GM04503 (cell line): Measurements from ENCODE around the gene TMC8.
"Not testable (repeated sequence)": the region's sequence is repeated elsewhere in the genome, so short reads cannot be mapped to it uniquely, and the experiment has no call there.

Experiments
- DNase-seq: peaks from one replicate; pipeline ENCODE4 v3.0.0-alpha.2; 2012; ENCODE audit warnings: low read depth

Gene TMC8

DNA sequence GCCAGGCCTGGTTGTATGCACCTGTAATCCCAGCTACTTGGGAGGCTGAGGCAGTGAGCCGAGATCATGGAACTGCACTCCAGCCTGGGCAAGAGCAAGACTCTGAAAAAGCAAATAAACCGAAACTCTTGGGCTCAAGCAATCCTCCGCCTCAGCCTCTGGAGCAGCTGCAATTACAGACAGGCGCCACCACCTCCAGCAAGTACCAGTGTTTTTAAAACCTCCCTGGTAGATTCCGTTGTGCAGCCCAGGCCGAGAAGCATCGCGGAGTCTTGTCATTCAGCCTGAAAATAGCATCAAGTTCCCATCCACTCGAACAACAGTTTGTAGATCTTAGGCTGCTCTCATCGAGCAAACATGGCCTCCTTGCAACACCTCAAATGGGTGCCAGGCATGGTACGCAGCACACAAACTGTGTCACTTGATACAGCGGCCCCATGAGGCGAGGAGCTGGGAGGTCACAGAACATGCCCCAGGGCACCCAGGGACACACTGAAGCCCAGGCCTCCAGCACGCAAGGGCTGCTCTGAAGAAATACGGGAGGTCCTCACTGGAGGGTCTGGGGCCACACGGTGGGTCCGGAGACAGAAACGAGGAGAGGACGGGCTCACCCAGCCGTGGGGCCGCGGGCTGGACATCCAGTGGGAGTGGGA is 20.1 kb upstream of the TMC8 start:
- no peak for DNase-seq

DNA sequence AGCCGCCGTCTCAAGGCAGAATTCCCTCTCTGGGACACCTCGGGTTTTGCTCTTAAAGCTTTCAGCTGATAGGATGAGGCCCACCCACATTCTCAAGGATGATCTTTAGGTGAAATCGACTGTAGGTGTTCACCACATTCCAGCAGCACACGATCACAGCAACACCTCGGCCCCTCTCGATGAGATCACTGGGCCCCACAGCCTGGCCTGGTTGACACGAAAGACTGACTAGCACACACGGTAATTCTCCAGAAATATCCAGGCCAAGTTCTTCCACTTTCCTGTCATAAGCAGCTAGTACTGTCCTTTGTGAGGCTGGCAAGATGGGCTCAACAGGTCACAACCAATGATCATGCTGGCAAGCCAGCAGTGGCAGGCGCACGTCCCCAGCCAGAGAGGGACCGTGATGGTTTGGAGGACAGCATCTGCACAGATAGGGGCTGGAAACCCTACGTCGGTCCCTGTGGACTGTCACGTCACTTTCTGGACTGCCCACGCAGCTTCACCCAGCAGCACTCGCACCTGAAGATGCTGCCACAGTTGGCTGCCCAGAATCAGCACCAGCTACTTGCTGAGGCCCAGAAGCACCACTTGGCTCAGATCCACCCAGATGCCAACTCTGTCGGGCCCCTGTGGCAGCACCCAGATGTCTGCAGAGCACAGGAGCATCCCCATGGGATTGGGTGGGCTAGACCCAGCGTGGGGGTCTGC is 19.4 kb upstream of the TMC8 start:
- no peak for DNase-seq

DNA sequence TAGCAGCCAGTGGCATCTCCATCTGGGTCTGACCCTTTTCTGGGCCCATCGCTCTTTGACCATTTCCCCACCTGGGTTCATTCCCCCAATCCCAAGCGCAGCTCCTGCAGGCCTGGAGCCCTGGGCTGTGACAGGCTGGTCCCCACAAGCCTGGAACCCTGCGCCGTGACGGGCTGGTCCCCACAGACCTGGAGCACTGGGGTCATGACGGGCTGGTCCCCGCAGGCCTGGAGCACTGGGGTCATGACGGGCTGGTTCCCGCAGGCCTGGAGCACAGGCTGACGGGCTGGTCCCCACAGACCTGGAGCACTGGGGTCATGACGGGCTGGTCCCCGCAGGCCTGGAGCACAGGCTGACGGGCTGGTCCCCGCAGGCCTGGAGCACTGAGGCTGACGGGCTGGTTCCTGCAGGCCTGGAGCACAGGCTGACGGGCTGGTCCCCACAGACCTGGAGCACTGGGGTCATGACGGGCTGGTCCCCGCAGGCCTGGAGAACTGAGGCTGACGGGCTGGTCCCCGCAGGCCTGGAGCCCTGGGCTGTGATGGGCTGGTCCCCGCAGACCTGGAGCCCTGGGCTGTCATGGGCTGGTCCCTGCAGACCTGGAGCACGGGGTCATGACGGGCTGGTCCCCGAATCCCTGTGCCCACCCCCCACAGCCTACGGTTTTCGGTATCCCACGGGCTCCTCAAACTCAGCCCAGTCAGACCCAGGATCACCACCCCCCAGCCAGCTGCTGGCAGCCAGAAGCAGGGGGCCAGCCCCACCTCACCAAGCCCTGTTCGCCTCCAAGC is 18.6 kb upstream of the TMC8 start:
- DNase-seq, result no peak

DNA sequence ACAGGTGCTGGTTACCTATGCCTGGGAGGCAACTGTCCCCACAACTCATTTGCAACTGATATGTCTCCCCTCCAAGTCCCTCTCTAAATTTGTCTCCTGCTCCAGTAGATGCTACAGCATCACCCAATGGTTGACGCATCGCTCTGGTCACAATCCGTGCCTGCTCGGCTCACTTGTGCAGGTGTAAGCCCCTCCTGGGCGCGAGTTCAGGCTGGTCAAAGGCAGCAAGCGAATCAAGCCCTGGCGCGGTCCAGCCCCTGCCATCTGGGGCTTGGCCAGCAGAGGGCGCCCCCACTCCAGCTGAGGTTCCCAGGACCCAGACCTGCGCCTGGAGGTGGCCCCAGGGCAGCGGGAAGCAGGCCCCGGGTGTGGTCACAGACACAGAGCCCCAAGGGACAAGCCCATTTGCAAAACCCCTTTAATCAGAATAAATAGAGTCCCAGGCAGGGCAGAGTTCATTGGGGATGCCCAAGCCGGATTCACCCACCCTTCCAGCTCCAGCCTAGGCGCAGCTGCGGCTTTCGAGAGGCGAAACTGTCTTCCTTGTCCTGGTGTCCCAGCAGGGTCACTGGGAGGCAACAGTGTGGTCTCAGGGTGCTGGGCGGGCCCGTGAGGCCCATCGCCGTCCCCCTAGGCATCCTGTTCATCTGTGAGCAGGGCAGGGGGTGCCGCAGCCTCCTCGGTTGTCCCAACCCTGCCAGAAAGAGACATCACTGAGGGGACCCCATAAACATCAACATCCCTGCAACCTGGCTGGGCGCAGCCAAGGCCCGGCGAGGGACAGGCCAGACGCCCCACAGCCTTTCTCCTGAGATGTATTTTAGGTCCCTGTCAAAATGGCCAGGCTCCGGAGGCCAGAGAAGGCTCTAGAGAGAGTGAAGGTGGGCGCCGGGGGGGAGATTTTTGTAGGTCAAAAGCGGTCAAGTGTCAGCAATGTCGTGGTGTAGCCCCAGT is 17.8 kb upstream of the TMC8 start:
- DNase-seq, result no peak

DNA sequence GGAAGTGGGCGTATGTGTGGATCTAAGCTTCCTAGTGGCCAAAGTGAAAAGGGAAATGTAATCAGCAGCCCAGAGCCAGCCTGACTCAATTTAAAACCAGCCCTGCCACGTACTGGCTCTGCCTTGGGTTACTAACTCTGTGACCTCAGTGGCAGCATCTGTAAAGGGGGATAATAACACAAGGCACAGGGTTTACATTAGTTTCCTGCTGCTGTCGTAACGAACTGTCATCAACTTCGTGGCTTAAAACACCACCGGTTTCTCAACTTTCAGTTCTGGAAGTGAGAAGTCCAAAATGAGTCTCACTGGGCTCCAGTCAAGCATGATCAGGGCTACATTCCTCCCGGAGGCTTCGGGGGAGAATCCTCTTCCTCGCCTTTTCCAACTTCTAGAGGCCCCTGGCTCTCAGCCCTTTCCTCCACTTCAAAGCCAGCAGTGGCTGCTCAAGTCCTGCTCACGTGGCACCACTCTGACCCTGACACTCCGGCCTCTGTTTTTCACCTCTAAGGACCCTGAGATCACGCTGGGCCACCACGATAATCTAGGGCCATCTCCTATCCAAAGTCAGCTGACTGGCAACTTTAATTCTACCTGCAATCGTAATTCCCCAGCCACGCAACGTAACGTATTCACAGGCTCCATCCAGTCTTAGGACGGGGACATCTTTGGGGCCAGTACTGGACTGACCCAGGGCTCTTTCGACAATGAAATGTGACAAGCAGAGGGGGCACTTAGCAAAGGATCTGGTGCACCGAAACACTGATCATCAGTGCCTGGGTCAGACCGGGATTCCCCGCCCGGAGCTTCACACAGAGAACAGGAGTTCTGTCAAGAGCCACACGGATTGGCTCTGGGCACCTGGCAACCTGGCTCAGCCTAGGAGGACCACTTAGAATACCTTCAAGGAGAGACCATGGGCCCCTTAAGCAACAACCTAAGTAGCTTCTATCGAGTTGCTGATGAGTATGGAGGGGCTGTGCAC is 16.5 kb upstream of the TMC8 start:
- no peak for DNase-seq

DNA sequence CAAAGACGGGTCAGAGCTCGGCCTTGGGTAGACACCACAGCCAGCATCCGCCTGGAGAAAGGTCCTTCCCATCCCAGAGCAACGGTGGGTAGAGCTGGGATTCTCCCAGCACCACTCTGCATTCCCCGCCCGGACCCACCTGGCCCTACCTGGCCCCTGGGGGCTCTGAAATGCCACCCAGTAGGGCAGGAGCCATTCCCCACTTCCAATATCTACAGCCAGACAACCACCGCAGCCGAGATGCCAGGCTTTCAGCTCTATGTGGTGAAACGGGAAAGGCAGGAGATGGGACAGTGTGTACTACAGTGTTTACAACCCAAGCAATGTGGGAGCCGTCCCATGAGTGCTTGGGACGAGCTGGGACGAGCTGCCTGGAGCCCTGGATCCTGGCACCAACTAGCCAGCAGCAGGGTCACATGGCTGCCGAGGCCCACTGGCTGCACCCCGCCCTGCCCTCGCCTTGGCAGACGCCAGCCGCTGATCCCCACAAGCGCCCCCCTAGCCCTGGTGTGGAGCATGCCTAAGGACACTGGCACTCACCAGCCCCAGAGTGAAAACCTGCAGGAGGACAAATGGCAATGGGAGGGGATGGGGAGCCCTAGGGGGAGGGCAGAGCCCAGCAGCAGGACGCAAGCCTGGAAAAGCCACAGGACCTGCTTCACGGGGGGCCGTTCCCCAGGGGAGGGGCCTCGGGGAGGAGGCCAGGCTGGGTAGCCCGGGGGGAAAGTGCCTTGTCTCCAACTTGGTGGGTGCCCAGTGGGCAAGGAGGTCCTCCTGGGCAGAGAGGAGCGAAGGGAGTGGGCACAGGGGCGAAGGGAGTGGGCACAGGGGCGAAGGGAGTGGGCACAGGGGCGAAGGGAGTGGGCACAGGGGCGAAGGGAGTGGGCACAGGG is 15.5 kb upstream of the TMC8 start:
- DNase-seq, result no peak

DNA sequence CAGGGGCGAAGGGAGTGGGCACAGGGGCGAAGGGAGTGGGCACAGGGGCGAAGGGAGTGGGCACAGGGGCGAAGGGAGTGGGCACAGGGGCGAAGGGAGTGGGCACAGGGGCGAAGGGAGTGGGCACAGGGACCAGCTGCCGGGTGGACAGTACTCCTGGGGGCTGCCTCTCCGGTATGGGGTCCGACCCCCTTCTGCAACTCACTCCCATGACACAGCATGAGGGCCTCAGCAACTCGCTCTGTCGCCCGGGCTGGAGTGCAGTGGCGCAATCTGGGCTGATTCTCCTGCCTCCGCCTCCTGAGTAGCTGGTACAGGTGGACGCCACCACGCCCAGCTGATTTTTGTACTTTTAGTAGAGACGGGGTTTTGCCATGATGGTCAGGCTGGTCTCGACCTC is 14.8 kb upstream of the TMC8 start:
- DNase-seq, result not testable (repeated sequence)

DNA sequence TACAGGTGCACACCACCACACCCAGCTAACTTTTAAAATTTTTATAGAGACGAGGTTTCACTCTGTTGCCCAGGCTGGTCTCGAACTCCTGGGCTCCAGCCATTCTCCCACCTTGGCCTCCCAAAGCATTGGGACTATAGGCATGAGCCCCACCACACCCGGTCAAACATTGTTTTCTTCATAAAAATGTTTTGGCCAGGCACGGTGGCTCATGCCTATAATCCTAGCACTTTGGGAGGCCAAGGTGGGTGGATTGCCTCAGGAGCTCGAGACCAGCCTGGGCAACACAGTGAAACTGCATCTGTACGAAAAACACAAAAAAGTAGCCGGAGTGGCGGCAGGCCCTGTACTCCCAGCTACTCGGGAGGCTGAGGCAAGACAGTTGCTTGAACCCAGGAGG is 14.2 kb upstream of the TMC8 start:
- DNase-seq, result no peak

DNA sequence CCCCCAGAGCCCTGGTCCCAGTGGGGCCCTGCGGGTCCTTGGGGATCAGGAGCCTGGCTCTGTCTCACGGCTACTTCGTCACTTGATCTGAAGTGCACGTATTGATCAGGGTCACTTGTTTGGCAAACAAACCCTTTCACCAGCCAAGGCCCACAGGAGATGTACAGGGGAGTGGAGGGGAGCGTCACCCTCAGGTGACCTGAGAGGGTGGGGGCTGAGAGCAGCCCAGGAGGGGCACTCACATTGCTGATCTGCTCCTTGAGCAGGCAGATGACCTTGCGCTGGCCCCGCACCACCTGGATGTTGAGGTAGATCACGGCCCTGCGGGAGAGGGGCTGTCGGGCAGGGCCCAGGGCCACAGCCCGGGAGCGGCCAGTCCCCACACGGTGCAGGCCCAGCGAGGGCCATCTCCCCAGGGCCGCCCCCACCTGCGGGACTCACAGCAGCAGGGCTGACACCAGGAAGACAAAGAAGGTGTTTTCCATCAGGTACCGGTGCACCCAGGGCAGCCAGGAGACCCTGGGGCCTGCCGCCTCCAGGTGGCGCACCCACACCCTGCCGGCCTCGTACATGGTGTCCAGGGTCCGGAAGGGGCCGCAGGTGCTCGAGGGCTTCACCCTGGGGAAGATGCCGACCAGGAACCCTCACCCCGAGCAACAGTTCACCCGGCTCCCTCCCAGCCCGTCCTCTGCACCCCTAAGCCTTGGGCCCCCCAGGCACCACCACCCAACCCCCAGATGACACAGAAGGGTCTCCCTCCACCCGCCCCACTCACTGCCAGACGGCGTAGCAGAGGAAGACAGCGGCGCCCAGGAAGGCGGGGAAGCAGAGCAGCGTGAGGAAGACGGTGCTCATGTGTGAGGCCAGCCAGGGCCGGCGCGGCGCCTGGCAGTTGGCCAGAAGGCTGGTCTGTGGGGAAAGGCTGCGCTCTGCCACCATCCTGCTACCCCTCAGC is 13.3 kb upstream of the TMC8 start:
- DNase-seq, result no peak

DNA sequence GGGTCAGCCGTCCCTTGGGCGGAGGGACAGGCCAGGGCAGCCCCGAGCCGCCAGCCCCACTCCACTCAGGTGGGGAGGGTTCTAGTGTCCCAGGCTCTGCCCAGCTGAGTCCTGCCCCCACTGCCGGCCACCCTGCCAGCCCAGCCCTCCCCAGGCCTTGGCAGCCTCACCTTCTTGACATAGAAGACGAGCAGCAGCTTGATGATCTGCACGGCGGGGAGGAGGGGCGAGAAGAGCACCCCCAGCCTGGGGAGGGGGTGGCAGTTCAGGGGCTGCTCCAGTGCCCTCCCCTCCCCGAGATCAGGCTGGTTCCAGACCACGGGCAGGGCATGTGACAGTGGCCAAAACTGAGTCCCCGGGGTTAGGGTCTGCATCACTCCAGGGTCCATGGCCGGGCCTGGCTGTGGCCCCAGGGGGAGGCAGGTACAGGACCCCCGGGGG is 11.8 kb upstream of the TMC8 start:
- DNase-seq, result no peak

DNA sequence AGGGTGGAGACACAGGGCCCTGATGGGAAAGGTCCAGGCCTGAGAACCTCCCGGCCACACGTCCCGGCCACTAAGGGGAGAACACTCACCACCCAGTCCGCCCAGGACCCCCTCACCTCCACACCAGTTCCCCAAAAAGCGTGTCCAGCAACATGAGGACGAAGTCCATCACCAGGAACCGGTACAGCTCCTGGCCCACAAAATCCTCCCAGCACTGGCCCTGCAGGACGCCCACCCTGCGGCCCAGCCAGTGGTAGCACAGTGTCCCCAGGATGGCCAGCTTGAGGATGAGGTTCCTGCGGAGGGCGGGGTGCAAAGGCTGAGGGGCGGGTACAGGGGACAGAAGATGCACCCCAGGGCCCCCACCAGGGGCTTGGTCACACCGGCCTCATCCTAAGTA is 10.0 kb upstream of the TMC8 start:
- DNase-seq, result no peak

DNA sequence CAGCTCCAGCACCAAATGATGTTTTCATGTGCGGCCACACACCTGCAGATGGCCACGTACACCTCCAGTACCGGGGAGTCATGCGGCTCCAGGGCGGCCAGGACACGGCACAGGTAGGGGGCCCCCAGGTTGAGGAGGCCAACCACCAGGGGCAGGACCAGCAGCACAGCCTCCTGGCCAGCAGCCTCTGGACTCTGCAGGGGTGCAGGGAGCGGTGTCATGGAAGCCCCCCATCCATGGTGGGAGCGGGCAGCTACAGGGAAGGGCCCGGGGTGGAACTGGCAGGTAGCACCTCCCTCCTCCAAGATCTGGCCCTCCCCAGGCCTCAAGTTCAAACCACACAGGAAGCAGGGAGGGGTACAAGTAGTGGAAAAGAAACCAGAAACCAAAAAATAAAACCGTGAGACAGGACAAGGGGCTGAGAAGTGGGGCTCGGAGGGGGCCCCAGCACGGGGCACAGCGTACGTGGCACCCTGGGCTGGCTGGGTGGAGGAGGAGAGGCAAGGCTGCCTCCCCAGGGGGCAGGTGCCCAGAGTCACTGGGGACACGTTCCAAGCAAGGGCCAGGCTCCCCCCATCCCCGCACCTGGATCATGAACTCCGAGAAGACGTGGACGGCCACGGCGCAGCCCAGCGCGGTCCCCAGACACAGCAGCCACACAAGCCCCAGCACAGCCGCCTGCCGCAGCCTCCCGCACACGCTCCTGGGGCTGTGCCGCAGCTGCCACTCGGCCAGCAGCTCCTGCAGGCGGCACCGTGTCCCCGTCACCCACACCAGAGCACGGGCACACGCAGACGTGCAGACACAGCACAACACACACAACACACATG is 9.4 kb upstream of the TMC8 start:
- no peak for DNase-seq

DNA sequence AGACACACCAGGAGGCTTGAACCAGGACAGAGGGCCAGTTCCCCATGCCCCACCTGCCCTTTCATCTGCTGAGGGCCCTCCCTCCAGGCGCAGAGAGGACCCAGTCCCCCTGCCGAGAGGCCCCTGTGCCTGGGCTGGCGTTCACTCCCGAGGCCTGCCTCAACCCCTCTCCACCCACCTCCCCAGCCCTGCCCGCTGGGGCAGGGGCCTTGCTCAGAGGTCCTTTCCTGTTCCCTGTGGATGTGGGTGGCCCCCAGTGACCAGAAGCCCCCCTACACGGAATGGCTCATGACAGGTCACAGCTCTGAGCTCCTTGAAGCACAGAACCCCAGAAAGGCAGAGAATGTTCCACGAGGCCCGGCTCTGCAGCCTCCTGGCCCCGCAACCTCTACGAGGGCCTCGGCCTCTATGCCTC is 8.8 kb upstream of the TMC8 start:
- no peak for DNase-seq

DNA sequence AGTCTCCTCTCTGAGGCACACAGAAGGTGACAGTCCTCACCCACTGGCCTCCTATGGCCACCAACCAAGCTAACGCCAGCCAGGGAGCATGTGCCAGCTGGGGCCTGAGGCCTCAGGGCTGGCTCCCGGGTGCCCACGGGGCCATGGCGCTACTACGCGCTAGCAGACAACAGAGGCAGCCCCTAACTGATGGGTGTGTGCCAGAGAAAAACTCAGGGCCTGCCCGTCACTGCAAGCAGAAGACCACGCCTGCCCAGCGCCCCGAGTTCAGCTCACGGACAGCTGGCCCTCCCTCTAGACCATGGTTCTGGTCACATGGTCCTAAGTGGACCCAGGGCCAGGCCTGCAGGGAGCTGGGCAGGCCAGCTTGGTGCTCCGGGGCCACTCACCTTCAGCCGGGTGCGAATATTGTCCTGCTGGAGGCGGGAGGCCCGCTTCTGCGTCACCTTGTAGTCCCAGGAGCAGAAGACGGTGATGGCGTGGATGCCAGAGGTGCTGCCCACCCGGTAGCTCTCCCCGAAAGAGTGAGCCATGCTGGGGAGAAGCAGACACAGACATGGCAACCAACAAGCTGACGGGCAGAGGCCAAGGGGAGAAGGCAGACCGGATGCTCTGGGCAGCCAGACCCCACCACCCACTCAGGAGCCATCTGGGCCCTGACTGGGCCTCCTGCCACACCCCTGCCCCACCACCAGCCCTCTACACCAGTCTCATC is 8.2 kb upstream of the TMC8 start:
- no peak for DNase-seq

DNA sequence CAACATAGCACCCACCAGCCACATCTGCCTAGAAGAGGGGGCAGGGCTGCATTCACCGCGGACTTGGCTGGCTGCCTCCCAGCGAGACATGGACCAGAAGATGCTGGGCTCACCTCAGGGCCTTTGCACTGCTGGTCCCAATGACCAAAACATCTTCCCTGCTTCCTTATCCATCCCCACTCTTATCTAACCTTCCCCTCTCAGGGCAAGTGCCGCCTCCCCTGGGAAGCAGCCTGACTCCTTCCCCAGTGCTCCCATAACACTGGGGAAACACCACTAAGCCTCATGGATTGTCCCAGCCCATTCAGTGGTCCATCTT is 7.7 kb upstream of the TMC8 start:
- no peak for DNase-seq

DNA sequence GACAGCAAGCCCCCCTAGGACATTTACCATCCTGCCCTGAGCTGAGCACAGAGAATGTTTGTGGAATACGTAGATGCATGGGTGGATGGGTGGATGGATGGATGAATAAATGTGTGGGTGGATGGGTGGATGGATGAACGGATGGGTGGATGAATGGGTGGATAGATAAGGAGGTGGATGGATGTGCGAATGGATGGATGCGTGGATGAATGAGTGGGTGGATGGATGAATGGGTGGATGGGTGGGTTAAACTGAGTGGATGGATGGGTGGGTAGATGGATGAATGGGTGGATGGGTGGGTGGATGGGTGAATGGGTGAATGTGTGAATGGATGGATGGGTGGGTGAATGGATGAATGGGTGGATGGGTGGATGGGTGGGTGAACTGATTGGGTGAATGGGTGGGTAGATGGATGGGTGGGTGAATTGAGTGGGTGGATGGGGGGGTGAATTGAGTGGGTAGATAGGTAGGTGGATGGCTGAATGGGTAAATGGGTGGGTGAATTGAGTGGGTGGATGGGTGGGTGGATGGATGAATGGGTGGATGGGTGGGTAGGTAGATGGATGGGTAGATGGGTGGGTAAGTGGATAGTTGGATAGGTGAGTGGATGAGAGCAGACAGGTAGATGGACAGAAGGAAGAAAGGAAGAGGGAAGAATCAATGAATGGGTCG is 7.2 kb upstream of the TMC8 start:
- DNase-seq, result no peak
